Fibroblast of skin of right quadriceps (primary cell): ENCODE results near the gene CANX.
"Not testable (repeated sequence)": the region's sequence is repeated elsewhere in the genome, so short reads cannot be mapped to it uniquely, and the experiment has no call there.

Source experiments
- DNase-seq: peaks from one replicate; pipeline ENCODE4 v3.0.0-alpha.2; 2013

CANX gene

GRCh38 chr5:179698935-179699615 lies at the start of gene CANX:
CANX (plus strand) TSS chr5:179698967; CDS start chr5:179705682, 6,715 bp downstream.
- DNase-seq = no peak

DNA sequence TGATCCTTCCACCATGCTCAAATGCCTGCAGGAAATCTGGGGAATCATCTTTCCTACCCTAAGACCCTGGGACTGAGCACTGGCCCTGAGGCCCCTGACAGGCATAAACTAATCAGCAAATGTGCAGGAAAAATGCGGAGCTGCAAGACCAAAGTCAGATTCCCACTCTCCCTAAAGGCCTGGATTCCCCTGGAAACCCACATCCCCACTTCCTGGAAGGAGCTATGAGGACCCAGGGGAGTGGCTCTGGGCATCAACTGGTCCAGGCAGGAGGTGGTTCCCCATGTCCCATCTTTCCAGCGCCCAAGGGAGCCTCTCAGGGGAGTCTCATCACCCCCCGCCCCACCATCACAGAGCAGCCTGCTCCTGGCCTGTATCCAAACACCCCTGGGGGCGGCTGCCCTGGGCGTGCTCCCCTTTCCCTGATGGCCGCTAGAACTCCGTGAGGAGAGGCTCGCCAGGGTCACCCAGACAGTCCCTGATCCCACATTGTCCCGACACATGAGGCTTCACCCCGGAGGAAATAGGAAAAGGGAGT lies 49.5 kb upstream of the CANX start:
- DNase-seq = not testable (repeated sequence)

- not testable (repeated sequence) for DNase-seq
These were observed 48.5 kb upstream of the CANX start for GRCh38 chr5:179650245-179650644.

DNA sequence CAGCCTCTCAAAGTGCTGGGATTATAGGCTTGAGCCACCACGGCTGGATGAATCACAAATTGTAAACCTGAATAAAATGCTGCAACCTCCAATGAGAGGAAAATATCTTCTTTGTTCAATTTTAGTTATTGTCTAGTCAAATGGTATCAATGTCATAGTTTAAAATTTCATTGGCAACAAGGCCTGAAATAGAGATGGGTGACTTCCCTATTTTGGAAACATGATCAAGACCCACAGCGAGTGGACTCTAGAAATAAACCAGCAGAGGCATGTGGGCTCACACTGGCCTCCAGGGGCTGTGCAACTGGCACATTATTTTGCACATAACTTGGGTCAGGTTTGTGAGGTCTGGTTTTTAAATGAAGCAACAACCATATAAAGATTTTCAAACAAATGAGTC lies 45.6 kb upstream of the CANX start:
- not testable (repeated sequence) for DNase-seq

DNA sequence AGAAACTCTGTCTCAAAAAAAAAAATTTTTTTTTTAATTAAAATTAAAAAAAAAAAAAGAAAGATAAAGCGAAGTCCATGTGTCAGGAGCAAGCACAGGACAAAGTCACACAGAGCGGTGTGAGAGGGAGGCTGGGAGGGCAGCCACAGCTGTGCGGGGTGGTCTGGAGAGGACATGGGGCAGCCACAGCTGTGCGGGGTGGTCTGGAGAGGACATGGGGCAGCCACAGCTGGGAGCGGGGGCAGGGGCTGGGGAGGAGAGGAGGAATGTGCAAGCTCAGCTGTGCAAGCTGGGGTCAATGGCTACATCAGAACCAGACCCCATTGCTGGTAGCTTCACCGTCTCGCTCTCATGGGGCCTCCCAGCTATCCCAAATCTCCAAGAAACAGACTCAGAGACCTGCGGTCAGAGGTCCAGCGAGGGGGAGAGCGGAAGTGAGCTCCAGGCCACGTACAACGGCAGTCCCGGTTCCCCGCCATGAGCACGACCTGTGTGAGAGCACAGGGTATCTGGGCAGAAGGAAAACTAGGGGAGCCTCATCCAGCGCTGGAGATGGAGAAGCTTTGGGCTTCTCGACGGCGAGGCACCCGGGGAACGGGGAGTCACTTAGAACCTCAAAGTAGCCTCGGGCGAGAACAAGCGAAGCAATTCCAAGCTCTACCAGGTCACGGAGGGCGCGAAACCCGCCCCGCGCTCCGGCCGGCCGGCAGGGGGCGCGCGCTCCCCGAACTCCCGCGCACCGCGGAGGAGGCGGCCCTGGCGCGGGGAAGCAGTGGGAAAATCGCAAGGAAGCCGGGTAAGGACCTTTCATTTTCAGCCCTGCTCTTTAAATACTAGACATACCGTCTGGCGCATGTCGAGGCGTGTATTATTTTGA lies 41.2 kb upstream of the CANX start:
- DNase-seq = not testable (repeated sequence)

DNA sequence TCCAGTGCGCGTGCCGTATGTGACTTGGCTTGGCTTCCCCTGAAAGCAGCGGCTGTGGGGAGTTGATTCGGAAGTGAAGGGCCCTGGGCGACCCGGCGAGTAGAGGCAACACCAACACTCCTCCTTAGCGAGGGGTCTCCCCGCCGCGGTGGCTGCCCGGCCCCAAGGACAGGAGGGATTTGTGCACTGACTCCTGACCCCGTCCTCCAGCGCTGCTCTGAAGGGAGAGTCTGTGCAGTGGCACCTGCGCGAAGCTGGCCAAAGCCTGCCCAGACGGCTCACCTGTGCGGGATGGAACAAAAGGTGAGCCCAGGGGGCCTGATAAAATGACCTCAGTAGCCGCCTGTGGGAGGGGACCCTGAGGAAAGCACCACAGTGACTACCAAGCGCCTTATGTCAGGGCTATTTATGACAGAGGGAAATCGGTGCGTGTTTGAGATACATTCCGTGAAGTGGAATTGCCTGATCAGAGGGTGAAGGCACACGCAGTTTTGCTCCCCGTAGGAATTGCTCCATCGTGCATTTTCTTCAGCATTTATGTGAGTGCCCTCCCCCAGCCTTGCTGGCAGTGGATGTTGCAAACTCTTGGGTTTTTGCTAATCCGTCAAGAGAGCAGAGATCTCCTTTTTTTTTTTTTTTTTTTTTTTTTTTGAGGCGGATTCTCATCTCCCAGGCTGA lies 40.4 kb upstream of the CANX start:
- peak; percentile 43 for DNase-seq

DNA sequence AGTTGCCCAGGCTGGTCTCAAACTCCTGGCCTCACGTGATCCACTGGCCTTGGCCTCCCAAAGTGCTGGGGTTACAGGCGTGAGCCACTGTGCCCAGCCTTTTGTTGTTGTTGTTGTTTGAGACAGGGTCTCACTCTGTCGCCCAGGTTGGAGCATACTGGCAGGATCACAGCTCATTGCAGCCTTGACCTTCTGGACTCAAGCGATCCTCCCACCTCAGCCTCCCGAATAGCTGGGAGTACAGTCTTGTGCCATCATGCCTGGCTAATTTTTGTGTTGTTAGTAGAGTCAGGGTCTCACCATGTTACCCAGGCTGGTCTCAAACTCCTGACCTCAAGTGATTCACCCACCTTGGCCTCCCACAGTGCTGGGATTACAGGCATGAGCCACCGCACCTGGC lies 37.1 kb upstream of the CANX start:
- not testable (repeated sequence) for DNase-seq

DNA sequence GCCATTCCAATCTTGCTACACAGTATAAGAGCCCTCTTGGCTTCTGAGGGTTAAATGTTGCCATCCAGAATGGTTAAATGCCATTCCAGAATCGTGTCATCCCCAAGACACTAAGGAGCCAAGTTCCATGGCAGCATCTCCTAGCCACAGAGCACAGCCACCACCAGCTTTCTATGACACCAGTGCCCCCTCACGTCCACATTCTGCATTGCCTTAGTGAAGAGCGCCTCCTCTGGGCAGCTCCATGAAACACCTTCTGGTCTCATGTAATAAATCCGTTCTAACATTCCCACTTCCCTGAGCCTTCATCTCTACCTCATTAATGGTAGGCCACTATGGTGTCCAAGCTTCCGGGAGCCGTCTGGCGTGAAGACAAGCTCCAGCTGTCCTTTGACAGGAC lies 30.4 kb upstream of the CANX start:
- DNase-seq = peak; percentile 23

- DNase-seq = peak; percentile 93
These were observed 20.3 kb upstream of the CANX start for GRCh38 chr5:179678223-179679013.

- DNase-seq = peak; percentile 74
These were observed 19.6 kb upstream of the CANX start for GRCh38 chr5:179679014-179679674.

DNA sequence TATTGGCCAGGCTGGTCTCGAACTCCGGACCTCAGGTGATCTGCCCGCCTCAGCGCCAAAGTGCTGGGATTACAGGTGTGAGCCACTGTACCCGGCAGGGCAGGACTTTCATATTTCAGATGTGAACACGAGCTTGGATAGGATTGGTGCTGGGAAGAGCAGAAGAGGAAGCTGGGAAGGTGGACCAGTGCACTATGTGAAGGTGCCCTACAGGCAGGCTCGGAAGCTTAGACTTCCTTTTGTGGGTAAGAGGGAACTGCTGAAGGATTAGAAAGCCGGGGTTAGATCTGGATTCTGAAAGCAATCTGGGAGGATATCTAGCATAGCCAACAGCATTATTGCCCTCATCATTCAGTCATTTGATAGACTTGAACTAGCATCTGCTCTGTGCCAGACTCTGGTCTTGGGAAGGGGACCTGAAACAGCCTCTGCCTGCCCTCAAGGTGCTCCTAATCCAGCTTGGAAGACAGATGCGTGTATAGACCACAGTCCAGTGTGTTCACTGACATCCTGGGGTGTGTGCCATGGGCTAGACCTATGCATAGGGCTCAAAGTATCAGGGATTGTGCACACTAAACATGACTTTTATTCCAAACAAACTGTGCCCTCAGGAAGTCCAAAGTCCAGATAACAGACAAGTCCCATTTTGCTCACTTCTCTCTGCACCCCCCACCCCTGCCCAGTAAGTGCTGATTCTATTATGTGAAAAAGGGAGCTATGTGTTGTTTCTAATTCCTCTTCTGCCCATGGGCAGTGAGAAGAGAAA lies 18.6 kb upstream of the CANX start:
- DNase-seq = no peak

DNA sequence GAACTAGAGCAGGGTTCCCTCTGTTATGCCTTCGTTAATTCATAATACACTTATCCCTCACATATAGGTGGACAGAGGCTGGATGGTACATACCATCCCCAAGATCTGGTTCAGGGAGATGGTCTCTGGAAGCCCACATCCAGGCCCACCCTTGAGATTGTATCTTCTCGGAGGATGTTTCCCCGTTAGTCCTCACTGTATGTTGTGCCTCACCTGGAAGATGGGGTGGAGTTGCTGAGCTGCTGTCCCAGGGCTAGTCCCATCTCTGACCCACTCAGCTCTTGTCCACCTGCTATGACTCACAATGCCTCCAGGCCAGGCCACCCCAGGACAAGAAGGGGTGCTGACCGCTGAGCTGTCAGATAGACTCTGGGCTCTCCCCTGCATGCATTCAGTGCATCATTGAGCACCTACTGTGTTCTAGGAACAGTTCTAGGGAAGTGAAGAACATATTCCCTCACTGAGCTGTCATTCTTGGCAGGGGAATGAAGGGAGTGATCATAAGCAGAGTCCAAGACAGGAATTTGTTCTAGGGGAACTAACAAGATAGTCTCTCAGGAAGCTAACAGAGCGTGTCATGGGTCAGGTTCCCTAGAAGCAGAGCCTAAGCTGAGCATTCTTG lies 17.9 kb upstream of the CANX start, which contains the start of gene CBY3:
Gene CBY3, minus strand, starts transcription at position 255 of the 622 bp plus-strand sequence. Its CDS starts 116 bp downstream, at position 139.
- DNase-seq = no peak

- not testable (repeated sequence) for DNase-seq
These were observed 9.6 kb upstream of the CANX start for GRCh38 chr5:179689212-179689611.

DNA sequence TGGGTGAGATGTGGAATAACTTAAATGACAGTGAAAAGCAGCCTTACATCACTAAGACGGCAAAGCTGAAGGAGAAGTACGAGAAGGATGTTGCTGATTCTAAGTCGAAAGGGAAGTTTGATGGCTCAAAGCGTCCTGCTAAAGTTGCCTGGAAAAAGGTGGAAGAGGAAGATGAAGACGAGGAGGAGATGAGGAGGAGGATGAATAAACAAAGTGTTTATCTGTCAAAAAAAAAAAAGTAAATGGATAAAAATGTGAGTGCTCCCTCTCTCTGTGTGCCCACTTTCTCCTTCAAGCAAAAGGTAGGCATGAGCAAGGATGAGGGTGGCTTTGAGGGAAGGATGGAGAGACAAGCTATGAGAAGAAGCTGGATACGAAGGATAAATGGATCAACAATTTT lies 4.2 kb upstream of the CANX start:
- no peak for DNase-seq

GRCh38 chr5:179696603-179697002 lies 2.2 kb upstream of the CANX start:
- DNase-seq = no peak

DNA sequence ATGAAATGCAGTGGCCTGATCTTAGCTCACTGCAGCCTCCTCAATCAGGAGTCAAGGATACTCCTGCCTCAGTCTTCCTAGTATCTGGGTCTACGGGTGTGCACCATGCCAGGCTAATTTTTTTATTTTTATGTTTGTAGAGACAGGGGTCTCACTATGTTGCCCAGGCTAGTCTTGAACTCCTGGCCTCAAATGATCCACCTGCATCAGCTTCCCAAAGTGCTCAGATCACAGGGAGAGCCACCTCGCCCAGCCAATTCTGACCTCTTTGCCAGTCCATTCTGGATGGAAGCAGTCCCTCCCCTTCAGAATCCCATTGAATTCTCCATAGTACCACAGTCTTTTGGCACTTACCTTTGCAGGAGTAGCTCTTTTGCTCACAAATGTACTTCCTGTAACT lies 1.7 kb upstream of the CANX start:
- no peak for DNase-seq

DNA sequence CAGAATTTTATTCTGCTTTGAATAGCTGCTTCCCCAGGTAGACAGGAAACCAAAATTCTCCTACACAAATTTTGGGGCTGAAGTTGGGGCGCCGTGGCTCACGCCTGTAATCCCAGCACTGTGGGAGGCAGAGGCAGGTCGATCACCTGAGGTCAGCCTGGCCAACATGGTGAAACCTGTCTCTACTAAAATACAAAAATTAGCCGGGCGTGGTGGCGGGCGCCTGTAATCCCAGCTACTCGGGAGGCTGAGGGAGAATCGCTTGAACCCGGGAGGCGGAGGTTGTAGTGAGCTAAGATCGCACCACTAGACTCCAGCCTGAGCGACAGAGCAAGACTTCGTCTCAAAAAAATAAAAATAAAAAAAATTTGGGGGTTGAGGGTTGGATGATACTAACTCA lies 1.2 kb upstream of the CANX start:
- DNase-seq = not testable (repeated sequence)

DNA sequence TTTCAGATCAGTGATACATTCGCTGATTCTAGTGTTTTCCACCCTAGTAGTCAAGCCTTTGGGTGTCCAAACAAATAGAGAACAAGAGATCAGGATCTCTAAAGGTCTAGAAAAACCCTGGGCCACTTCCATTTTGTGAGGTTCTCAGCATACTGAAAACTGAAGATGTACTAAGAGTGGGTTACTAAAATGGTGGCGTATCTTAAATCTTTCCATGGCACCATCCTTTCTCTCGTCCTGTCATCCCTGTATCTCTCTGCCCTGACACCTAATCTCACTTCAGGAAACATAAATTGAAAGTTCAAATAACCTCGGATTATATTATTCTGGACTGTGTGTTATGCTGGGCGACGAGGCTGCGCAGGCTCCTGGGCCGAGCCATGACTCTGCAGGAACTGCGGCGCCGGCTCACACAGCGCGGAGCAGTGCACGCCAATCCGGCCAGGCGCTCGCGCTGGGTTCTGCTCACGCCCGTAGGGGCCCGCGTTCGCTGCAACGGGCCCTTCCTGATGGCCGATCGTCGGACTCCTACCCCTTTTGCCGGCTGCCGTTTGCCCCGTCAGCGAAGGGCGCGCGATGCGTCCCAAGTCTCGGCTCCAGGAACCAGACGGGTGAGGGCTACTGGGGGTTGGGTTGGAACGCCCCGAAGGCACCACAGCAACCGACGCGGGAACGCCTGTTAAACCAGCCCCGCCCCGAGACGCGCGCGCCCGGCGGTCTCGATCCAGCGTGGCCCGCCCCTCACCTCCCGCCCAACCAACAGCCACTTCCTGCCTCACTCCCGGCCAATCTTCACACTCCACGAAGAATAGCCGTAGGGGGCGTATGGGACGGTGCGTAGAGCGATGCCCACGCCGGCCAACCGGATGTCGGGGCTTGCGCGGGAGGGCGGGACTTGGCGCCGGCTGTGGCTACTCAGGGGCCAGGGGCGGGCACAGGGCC lies 503 bp upstream of the CANX start:
- peak; percentile 100 for DNase-seq

- peak; percentile 19 for DNase-seq
These were observed 960 bp downstream of the CANX start for GRCh38 chr5:179699616-179700237.
